ENCODE measurements around the gene SUN1.

The SUN1 gene

DNA sequence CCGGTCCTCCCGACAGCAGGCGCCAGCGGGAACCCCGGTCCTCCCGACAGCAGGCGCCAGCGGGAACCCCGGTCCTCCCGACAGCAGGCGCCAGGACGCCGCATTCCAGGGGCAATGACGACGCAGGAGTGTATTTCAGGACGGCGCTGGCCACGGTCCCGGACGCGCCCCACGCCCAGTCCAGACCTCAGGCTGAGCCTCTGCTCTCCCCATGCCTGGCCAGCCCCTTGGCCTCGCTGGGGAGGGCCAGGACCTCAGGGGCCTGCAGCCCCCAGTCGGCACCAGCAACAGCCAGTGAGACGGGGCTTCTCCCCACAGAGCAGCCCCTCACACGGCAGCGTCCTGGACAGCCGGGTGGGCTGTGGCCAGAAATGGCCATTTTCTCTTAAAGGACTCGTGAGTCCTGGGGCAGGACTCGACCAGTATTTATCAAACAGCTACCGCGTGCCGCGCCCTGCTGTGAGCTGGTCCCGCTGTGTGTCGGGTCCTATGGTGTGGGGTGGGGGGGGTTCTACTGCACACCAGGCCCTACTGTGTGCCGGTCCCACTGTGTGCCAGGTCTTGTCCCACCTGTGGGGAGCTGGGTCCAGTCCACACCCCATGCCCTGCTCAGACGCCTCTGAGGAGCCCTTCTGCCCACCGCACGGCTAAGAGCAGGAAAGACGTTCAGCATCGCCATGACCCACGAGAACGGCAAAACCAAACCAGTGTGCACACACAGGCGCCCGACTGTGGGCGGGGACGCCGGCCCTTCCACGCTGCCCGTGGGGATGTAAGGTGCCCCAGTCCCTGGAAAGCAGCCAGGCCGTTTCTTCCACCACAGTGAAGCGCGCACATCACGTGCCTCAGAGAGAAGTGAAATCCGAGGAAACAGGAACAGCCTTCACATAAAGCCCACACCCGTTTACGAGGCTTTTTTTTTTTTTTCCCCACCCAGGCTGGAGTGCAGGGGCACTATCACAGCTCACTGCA lies 77.4 kb downstream of the SUN1 start:
- DNase-seq: no peak

DNA sequence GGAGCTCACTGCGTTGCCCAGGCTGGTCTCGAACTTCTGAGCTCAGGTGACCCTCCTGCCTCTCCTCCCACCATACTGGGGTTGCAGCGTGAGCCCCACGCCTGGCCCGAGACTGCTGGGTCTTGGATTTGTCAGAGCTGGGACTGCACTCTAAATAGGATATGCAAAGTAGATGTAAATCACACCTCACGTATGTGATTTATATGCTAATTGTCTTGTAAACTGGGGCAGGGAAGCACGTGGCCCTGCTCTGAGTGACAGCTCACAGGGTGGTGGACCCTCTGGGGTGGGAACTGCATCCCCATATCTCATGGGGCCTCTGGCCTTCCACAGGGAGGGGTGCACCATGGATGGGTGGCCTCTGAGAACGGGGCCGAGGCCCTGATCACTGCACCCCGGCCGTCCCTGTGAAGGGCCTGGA lies 78.2 kb downstream of the SUN1 start:
- DNase-seq: no peak

DNA sequence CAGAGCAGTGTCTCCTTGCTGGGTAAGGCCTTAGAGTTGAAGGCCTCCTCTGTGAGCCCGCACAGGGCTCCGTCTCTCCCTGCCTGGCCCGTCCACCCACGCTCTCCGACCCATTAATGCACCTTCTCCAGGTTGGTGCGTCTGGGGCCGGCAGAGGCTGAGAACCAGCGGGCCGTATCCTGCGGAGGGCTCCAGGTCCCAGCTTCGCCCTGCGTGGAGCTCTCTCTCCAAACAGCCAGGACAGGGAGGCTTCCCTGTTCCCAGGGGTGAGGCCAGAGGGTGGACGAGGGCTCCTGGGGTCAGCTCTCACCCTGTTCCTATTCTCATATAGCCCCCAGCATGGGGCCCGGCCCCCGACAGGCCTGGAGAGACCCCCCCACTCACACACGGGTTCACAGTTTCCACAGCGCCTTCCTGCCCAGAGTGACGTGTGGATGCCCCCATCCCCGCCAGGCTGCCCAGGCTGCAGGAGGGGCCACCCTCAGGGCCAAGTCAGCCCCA lies 78.7 kb downstream of the SUN1 start:
- DNase-seq: no peak

DNA sequence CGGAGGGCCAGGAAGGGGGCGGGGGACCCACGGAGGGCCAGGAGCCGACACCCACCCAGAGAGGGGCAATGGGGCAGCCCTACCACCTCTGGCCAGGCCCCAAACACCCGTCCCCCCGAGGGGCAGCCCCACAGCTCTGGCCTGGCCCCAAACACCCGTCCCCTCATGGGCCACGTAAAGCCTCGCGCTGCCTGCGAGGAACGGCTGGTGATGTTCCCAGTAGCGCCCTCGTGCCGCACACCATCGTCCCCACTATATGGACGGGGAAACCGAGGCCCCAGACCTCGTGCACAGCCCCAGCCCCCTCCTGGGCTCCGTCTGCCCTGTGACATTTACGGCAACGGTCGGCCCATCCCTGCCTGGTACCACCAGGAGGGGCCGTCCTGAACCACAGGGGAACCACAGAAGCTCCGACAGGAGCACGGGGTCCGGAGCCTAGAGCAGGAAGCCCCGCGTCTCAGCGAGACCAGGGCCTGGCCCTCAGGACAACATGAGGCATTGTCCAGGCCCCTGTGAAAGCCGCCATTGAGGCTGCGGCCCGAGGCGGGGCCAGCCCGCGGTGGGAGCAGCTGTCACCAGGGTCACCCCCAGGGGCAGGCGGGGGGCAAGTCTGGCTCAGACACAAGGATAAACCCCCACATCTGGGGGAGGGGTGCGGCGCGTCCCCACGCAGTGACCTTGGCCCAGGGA lies 79.7 kb downstream of the SUN1 start:
- no peak for DNase-seq

DNA sequence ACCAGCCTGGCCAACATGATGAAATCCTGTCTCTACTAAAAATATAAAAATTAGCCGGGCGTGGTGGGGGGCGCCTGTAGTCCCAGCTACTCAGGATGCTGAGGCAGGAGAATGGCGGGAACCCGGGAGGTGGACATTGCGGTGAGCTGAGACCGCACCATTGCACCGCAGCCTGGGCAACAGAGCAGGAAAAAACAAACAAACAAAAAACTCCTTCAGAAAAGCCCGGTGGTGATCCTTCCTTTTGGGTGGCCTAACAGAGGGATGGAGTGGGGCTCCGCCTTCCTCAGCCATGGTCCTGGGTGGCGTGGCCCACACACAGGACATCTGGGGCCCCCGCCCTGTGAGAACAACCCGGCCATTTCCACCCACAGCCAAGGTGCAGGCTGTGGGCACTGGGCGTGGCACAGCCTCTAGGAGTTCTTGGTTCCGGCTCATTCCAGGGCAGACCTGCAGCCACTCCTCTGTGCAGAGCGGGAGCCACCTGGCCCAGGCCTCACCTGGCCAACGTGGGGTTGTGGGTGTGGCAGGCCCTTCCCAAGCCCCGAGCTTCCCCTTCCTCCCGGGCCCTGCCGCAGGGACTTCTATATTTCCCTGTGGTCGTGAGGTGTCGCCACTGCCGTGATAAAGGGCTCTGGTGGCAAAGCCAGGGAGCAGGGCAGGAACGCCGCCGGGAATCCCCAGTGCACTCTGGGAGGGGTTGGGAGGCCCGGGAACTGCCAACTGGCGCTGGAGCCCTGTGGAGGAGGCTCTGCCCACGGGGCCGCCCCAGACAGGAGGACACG lies 81.7 kb downstream of the SUN1 start:
- no peak for DNase-seq

DNA sequence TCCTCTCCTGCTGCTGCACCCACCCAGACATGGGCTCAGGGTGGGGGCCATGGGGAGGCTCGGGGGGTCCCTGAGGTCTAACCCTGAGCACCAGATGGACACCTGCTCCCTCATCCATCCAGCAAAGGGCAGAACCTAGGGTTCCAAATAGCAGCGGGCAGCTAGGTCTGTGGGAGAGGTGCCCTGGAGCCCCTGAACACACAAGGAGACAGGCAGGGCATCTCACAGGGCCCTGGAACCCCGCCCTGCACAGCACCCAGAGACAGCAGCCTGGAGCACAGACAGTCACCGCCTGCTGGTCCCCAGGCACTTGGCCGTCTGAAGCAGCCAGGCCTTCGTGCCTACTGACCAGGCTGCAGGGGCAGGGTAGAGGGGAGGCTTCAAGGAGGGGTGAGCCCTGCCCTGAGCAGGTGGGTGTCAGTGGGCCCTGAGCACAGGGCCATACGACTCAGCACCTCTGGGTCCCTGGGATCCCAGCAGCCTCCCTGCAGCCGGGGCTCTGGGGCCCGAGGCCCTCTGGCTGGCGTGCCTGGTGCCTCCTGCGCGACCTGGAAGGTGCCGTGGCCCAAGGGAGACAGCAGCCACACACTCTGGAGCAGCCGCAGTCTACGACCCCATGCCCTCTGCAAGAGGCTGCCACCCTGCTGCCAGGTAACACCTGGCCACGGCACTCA lies 82.4 kb downstream of the SUN1 start:
- DNase-seq: no peak

DNA sequence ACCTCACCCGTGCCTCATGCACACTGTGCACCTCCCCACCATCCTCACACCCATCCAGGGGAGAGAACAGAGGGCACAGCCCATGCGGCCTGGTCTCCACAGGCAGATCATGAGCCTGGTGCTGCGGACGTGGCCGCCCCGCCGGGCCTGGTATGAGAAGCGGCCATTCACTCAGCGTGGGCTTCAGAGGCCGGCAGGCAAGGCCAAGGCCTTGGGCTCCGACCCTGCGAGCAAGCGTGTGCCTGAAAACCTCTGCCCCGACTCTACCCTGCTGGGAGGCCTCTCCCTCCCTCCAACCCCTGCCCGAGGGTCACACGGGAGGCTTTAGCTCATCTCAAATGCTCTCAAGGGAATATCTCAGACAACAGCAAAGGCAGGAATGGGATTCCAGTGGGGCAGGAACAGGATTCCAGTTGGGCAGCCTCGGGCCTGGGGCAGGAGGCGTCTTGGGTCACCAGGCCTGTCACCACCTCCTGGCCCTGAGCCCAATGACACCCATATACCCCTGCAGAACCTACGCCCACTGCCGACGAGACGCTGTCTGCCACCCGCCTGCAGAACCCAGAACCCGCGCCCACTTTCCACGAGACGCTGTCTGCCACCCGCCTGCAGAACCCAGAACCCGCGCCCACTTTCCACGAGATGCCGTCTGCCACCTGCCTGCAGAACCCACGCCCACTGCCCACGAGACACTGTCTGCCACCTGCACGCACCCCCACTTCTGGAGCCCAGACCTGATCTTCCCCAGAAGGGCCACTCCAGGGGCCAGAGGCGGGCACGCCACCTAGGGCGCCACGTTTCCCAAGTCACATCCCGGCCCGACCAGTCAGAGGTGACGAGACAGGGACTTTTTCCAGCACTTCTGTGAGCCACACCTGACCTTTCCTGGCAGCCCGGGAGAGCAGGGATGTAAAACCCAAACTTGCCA lies 83.3 kb downstream of the SUN1 start:
- no peak for DNase-seq

DNA sequence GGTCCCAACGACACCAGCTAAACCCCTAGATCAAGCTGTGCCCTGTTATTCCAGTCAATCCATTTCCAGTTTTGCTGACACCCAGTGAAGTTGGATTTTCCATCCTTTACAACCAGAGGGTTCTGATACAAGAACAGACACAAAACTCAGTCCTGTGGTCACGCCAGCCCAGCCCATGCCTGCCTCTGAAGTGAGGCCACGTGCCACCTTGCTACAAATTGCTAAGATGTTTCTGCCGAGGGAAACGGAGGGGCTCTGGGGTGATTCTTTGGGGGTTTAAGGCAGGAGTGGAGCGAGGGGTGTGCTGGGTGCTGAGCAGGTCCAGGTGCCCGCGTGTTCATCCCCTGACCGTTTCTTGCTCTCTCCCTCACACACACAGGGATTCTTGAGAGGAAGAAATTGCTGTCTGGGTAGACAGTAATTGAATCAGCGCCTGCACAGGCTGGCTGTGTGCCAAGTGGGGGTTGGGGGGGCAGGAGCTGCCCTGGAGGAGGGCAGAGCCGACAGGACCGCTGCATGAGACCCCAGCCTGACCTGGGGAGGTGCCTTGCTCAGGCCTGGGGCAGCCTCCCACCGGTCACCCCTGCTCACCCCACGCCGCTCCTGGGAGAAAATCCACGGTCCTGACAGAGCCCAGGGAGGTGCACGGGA lies 84.1 kb downstream of the SUN1 start:
- no peak for DNase-seq

DNA sequence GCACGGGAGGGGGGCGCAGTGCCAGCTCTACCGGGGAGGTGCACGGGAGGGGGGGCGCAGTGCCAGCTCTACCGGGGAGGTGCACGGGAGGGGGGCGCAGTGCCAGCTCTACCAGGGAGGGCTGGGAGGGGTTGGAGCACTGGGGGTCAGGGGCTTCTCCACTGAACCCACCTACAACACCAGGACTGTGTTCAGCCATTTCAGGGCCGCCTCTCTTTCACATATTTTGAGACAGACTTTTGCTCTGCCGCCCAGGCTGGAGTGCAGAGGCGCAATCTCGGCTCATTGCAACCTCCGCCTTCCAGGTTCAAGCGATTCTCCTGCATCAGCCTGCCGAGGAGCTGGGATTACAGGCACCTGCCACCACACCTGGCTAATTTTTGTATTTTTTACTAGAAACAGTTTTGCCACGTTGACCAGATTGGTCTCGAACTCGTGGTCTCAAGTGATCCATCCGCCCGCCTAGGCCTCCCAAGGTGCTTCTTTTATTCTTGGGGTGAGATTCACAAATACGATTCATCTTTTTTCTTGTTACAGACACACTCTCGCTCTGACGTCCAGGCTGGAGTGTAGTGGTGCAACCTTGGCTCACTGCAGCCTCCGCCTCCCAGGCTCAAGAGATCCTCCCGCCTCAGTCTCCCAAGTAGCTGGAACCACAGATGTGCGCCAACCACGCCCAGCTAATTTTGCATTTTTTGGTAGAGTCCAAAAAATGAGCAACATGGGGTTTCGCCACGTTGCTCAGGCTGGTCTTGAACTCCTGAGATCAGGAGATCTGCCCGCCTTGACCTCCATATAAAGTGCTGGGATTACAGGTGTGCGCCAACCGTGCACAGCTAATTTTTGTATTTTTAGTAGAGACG lies 85.2 kb downstream of the SUN1 start:
- DNase-seq: no peak

DNA sequence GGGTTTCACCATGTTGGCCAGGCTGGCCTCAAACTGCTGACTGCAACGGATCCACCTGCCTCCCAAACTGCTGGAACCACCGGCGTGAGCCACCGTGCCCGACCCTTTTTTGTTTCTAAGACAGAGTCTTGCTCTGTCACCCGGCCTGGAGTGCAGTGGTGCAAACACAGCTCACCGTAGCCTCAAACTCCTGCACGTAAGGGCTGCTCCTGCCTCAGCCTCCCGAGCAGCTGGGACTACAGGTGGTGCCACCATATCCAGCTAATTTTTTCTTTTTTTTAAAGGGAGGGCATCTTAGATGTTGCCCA lies 85.8 kb downstream of the SUN1 start:
- DNase-seq: no peak

DNA sequence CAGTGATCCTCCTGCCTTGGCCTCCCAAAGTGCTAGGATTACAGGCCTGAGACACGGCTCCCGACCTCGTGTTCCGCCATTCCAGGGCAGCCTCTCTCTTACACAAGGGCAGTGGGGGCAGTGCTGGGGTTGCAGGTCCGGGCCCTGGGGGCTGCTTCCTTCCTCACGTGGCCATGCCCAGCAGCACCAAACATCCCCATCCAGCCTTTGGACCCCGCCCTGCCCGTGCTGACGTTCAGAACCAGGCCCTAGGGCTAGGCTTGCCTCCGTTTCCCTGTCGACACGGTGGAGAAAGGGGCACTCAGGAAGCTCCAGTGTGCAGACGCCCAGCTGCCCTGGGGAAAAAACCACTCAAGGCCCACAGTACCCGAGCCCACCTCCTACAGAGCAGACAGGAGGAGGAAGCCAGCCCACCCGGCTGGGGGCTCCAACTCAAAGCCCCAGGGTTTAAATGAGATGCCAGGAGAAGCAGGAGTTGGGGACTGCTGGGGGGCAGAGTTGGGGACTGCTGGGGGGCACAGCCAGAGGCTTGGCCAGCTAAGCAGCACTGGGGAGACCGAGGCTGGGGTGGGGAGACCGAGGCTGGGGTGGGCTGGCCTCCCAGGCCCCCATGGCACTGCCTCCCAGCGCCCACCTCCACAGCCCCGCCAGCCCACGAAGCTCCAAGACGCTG lies 86.3 kb downstream of the SUN1 start:
- no peak for DNase-seq

DNA sequence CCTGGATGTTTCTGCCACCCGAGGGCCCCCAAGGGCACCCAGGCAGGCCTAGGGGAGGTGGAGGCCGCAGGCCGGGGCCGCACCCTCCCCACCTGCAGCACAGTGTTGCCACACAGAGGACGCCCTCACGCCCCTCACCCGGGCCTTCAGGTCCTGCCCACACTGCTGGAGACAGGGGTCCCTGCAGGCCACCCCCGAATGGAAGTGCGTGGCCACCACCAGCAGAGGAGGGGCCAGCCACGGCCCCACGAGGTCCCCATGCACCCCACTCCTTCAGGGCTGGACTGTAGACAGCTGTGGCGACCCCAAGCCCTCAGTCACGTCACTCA lies 86.8 kb downstream of the SUN1 start:
- no peak for DNase-seq

DNA sequence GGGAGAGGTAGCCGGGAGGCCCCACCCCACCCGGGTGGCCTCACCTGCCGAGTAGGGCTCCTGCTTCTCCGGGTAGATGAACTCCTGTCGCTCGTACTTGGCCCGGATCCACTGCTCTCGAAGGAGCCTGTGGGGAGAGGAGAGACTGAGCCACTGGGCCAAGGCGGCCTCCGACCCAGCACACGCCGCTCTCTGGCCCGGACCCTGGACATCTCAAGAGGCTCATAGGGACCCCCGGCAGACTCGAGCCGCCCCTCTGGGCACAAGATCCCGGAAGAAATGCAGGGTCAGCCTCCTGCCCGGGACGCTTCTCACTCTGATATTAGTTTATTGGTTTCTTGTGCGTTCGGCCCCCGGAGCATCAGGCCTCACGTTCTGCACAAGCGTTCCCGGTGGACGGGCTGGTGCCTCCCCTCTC lies 87.7 kb downstream of the SUN1 start:
- DNase-seq: no peak

DNA sequence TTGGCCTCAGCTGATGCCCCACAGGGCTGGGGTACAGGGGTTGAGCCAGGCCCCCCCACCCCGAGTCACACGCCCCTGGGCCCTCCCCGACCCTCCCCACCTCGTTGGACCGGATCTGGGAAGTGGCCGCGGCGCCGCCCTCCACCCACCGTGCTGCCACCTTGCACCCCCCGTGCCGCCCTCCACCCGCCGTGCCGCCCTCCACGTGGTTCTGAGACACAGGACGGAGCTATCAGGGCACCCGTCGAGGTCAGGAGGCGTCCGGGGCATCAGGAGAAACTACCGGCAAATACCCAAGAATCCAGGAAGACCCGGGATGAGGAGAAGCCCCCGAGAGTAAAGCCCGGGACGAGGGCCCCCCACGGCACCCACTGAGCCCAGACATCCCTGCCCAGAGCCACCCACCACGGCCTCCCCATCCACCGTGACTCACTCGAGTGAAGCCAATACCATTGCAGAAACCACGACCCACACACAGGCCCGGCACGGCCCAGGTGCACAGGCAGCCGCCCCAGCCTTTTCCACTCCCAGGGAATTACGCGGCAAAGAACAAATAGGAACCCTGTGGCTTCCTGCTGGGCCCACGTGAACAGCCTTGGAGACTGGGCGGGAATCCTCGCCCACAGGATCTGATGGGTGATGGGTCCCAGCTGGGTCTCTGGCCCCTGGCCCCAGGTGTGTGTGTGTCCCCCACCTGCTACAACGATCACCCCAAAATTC lies 88.2 kb downstream of the SUN1 start:
- DNase-seq: no peak

DNA sequence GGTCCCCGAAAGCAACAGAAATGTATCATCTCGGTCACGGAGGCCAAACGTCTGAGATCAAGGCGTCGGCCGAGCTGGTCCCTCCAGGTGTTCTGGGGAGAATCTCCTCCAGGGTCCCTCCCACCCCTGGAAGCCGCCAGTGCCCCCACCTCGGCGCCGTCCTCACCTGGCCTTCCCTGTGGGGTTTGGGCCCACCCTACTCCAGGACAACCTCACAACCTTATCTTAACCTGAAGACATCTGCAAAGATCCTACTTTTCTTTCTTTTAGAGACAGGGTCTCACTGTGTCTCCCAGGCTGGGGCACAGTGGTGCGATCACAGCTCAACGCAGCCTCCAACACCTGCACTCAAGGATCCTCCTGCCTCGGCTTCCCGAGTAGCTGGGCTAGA lies 88.8 kb downstream of the SUN1 start:
- no peak for DNase-seq

DNA sequence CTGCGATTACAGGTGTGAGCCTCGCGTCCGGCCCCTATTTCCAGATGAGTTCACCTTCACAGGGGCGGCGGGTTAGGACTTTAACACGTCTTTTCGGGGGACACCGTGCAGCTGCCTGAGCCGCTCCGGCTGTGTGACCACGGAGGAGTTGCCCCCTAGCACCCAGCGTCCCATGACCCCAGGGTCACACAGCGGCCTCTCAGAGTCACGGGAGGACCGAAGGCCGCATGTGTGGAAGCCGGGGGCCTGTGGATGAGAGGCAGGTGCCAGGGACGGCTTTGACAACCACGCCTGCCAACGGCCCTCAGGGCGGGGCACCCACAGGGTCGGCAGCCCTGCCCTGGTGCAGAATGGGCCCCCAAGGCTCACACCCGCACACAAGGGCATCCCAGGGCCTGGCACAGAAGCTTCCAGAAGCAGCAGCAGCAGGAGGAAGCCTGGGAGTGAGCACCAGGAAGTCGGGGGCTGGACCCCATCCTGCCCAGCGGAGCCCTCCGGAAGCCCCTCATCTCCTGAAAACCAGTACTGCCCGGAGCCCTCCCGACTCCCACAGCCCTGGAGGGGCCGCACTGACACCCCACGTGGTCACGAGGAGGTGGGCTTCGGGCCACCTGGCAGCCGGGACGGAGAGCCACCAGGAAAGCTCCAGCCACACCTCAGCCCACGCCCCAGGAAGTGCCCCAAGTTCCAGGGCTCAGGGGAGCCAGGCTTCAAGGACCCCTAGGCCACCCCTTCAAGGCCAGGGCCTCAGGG lies 89.5 kb downstream of the SUN1 start:
- DNase-seq: no peak

DNA sequence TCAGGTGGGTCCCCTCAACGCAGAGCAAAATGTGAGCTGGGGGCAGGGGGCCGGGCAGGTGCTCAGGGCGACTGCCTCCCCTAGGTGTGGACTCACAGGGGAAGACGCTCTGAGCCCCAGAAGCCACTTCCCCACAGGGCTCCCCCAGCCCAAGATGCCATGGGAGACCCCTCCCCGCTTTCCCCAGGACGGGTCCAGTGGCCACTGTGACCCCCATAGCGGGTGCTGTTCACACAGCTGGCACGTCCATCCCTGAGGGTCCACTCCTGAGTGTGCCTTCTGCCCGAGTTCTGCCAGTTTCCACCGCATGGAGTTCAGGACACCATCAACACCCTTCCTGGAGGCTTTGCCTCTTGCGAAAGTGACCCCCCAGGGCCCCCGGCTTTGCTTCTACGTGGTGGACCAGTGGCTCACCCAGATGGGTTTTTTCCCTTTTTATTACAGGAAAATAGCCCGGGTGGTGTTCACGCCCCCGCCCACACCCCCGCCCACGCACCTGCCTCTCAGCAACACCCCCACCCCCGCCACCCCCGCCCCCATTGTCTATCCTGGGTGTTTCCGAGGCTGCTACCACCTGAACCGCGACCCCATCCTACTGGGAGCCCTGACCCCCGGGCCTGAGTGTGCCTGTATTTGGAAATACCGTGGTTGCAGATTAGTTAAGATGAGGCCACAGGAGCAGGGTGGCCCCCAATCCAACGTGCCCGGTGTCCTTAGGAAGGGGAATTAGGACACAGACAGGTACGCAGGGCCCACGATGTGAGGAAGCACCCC lies 90.2 kb downstream of the SUN1 start:
- DNase-seq: peak; percentile 43
